Sciatic nerve (tissue), 2 donors: ENCODE results near the gene KLKB1. TPM values are rescaled to one million over a fixed set of nuclear protein-coding genes. Genes with fewer than 3 reads are reported as not detected.
"Not testable (repeated sequence)": the region's sequence is repeated elsewhere in the genome, so short reads cannot be mapped to it uniquely, and the experiment has no call there.

Source experiments
- ATAC-seq: fragments of 200-7000 bp; cut with Tn5 transposase; one replicate; pipeline ENCODE4 v1.9.1; 2020; ENCODE audit warnings: mild to moderate bottlenecking, moderate library complexity
- DNase-seq: peaks from one replicate; pipeline ENCODE4 v3.0.0-alpha.2; 2020; ENCODE audit warnings: low spot score
- intact Hi-C: fragments of 100-400 bp; cut with DNase I; formaldehyde crosslinking; loops from one replicate; pipeline ENCODE4 v1.14.2; 2022
- total RNA-seq: library from RNA; stranded (reverse); fragmentation: NEBNext Ultra II Directional; extraction: Animal tissue kit (Norgen Biotek cat#: 25700); gene quantifications from one replicate; pipeline ENCODE4 v1.2.1, GENCODE V29; 2021
- donor health status: DM: no; HTN: no; CAD: no.
- donor health status: DM: no; HTN: no; CAD: no.

The KLKB1 gene
- total RNA-seq, 1 donor from 2014 or later, result 1.1 TPM

GRCh38 chr4:186258216-186258811 lies 31.0 kb downstream of the KLKB1 start:
- no peak for DNase-seq
- intact Hi-C loops, result no loop called here
- ATAC-seq, result no peak

GRCh38 chr4:186260117-186260503 lies 32.8 kb downstream of the KLKB1 start:
- ATAC-seq, result no peak
- DNase-seq, result no peak
- intact Hi-C loops, result no loop called here

GRCh38 chr4:186260504-186261448 lies 33.5 kb downstream of the KLKB1 start:
- ATAC-seq, result no peak
- intact Hi-C loops, result no loop called here
- DNase-seq, result no peak

- DNase-seq (no peak), ATAC-seq (no peak)
- intact Hi-C loops, result no loop called here
These were observed 37.4 kb downstream of the KLKB1 start for GRCh38 chr4:186264660-186265059.

GRCh38 chr4:186265250-186265649 lies 37.9 kb downstream of the KLKB1 start:
- ATAC-seq, DNase-seq, intact Hi-C loops: not testable (repeated sequence)

GRCh38 chr4:186265683-186266652 lies 38.7 kb downstream of the KLKB1 start, which contains the start of gene F11:
Gene F11 (plus strand): TSS chr4:186266189. CDS start chr4:186267137, 948 bp downstream.
- DNase-seq, result no peak
- intact Hi-C loops, result no loop called here

GRCh38 chr4:186266729-186267456 lies 39.6 kb downstream of the KLKB1 start:
- intact Hi-C loops, result no loop called here
- DNase-seq (no peak), ATAC-seq (peak; percentile 48)

More at GRCh38 chr4:186265683-186266652, 38.7 kb downstream of the KLKB1 start, which contains the start of gene F11:
- ATAC-seq, result no peak

GRCh38 chr4:186271081-186271678 lies 43.9 kb downstream of the KLKB1 start:
- ATAC-seq (no peak), DNase-seq (no peak)
- intact Hi-C loops, result no loop called here

GRCh38 chr4:186272699-186273391 lies 45.5 kb downstream of the KLKB1 start:
- DNase-seq, result no peak
- ATAC-seq, result no peak
- intact Hi-C loops, result no loop called here

- intact Hi-C loops, ATAC-seq, DNase-seq: not testable (repeated sequence)
These were observed 46.1 kb downstream of the KLKB1 start for GRCh38 chr4:186273392-186273789.

GRCh38 chr4:186283311-186283710 lies 56.0 kb downstream of the KLKB1 start:
- ATAC-seq, result no peak
- intact Hi-C loops, result no loop called here
- no peak for DNase-seq

- intact Hi-C loops, result no loop called here
- no peak for ATAC-seq
- DNase-seq, result no peak
These were observed 57.8 kb downstream of the KLKB1 start for GRCh38 chr4:186285147-186285546.

GRCh38 chr4:186286581-186286980 lies 59.3 kb downstream of the KLKB1 start:
- ATAC-seq, result no peak
- no peak for DNase-seq
- intact Hi-C loops, result no loop called here

GRCh38 chr4:186291256-186291890 lies 64.1 kb downstream of the KLKB1 start:
- intact Hi-C loops, result no loop called here
- DNase-seq (no peak), ATAC-seq (no peak)

- DNase-seq (no peak), ATAC-seq (no peak)
- intact Hi-C loops, result no loop called here
These were observed 66.9 kb downstream of the KLKB1 start for GRCh38 chr4:186294160-186294559.

GRCh38 chr4:186296481-186296880 lies 69.2 kb downstream of the KLKB1 start:
- ATAC-seq (no peak), DNase-seq (no peak)
- intact Hi-C loops, result no loop called here

GRCh38 chr4:186297013-186297645 lies 69.8 kb downstream of the KLKB1 start:
- intact Hi-C loops, result no loop called here
- DNase-seq (no peak), ATAC-seq (peak; percentile 28)
